GM19468 (cell line): ENCODE results near the gene MAGEF1.

Experiments used
- ATAC-seq: cut with Tn5 transposase; IDR thresholded peaks from one replicate; pipeline ENCODE4 v1.9.1; 2021; ENCODE audit warnings: mild to moderate bottlenecking, moderate library complexity, moderate number of reproducible peaks; ENCODE audit not compliant: unreplicated experiment; ENCODE audit errors: extremely low read depth

The MAGEF1 gene

DNA sequence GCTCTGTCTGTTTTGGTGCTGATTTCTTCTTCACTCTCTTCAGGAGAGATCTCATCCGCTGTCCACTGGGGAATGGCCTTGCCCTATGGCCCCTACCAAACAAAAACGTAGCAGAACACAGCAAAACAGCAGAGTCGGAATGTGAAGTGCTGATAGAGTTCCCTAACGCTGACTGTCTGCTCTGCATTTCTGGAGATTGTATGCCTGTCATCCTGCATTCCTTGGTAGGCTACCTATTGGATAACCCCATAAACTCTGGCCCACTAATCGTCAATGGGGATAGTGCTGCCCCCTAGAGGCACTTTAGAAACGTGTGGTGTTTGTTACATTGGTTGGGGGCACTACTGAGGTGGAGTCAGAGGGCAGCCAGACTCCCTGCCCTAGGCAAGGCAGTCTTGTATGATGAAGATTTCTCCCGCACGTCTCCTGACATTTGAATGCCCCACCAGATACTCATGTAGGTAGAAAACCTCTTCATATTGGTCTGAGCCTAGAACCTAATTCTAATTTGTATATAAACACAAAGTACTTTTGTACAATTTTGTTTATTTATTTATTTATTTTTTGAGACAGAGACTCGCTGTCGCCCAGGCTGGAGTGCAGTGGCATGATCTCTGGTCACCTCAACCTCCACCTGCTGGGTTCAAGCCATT, 15.6 kb upstream of the MAGEF1 start:
- ATAC-seq: no peak

DNA sequence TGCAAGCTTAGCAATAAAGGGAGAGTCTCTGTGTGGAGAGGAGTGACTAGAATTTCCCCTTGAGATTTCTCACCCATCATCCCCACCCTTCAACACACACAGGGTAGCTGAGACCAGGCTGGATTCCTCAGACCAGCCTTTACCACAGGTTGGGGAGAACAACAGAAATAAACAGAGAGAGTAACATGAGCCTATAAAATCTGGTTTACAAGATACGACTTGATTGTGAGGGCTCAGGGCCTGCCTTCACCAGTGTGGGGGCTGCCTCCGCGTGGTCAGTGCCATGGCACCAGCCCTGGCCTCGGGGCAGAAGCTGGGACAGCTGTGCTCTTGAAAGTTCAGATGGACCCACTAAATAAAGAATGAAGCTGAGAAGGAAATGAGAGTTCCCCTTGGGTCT, 14.6 kb upstream of the MAGEF1 start:
- no peak for ATAC-seq

DNA sequence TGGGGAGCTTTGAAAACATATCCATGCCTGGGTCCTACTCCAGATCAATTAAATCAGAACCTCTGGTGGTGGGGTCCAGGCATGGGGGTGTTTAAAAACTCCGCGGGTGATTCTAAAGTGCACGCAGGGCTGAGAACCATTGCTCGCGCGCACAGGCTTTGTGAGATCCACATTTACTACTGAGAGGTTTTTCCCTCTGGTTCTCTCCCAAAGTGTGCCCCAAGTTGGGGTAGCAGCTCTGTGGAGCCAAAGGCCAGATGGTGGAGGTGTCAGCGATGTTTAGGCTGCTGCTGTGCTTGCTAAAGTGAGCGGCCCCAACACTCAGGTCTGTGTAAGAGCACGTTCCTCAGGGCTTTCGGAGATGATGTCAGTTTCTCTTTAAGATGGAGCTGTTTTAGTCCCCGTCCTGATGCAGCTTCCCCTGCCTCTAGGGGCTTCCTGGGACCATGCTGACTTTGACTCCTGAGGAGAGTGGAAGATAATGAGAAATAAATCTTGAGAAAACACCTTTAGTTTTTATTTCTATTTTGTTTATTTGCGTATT, 13.4 kb upstream of the MAGEF1 start:
- ATAC-seq: no peak

DNA sequence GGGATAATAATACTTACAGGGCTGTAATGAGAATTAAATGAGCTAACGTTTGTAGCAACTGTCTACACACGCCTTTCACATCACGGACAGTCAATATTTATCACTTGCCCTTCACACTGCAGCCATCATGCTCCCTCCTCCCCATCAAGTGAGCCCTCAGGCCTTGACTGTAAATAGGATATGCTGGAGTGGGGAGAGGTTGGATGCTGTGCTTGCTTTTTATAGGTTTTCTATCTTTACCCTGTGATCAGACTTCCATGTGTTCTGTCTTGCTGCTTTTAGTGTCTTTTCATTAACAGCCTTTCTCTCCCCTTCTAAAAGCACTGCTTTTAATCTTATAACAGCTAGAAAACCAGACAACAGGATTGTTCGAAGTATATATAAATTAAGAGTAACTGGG, 12.8 kb upstream of the MAGEF1 start:
- ATAC-seq: no peak

DNA sequence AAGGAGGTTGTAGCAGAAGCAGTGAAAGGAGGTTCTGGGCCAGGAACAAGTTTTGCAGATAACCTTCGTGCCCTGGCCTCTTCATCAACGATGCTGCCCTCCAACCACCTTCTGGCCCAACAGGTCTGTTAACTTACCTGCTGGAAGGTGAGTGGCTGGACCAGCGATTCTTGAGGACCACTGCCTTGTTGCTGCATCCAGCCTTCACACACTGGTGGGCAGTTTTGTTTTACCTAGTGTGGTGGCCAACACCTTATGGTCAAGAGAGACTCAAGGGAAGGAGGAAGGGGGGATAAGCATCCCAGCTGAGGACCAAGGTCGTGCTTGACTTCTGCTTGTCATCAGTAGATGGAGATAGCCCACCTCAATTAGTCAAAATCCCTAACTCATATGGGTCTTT, 7.8 kb upstream of the MAGEF1 start:
- no peak for ATAC-seq

DNA sequence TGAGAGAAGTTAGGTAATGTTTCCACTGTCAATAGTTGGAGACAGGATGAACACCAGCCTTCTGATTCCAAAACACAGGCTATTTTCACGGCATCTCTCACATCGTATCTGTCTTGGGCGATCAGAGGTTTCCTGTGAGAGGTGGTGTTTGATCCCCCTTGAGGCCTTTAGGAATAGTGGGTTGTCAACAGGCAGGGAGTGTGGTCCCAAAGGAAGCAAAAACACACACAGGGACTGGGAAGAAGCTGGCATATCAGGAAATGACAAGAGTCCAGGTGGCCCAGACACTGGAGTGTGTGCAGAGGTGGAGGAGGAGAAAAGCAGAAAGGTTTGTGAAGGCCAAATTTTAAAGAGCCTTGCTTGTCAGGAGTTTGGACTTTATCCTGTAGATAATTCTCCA, 6.6 kb upstream of the MAGEF1 start:
- no peak for ATAC-seq

DNA sequence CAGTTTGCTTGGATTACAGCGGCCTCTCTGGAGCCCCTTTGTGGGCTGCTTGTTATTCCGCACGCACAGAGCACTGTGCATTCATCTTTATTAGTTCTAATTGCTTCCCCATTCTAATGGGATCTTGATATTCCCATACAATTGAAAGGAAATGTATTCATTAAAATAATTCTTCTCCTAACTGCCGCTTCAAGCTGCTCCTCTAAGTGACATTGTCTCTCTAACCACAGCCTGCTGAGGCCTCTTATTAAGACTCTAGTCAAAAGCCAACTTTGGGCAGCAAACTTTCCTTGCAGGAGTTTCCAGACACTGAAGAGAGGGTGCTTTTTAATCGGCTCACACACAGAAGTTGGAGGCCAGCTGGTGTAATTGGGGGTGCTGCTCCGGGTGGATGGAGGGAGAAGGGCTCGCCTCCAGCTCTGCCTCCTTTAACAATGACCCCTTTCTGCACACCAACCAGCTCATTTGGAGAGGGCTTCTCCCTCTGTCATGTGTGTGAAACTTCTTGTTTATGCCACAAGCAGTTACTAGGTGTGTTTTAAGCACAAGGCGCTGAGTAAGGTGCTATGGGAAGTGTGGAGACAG, 5.6 kb upstream of the MAGEF1 start:
- ATAC-seq: no peak

DNA sequence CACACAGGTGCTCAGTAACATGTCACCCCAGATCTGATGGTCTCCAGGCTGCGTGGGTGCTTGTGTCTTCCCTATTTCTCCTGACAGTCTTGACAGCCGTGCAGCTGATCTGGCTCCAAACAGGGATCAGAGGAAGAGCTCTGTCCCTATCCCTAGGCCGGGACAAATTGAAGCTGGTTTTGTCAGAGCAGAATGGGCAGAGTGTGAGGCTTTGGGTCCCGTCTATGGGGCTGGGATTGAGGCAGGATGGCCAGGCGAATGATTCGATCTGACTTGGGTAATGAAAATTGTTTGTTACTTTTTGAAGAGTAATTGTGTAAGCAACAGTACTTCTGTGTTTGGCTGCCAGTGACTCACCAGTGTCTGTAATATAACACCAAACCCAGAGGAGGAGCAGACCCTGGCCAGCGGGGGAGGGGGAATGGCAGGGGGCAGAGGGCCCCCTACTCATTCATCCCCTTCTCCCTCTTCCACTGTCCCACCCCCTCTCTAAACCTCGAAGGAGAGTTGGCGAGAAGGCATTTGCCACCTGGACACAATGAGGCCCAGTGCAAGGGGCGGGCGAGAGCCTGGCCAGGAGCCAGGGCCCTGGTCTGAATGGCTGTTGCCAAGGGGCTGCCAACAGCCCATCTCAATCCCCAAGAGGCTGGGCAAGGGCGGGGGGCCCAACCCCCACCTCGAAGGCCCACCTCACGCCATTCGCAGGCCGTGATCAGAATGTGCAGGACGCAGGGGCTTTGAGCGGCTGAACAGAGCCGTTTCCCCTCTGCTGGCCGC, 4.9 kb upstream of the MAGEF1 start:
- ATAC-seq: no peak

DNA sequence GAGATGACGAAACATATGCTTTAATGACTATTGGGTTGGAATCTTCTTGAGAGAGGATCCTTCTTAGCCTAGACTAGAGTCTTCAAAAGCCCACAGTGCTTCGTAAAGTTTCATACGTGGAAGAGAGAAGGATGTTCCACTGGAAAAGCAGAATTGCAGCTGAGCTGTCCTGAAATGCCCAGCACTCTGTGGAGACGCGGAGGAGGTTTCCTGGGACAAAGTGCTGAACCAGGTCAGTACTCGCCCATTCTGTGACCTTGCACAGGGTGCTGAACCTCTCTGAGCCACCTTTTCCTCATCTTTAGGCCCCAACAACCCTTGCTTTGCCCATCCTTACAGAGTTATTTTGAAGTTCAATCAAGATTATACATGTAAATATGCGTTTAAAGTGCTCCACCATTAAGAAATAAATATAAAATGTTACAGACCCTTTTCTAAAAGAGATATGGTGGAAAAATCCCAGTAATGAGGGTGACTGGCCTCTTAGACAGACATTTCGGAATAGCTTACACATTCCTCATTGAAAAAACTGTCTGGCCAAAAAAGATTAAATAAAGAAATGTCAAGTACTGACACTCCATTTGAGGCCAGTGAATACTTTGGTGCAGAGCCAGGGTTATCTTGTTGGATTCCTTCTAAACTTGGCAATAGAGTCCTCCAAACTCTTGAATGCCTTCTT, 4.2 kb upstream of the MAGEF1 start:
- ATAC-seq: no peak

DNA sequence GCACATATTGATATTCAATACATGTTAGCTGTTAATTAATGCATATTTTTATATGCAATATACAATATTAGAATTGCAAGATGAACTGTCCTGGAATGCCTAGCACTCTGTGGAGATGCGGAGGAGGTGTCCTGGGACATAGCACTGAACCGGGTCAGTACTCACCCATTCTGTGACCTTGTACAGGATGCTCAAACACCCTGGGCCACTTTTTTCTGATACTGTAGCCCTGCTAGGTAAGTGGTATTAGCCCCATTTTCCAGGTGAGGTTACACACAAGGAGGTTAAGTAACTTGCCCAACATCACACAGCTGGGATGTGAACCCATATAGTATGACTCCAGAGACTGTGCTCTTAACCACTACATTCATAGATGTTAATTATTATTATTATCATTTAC, 1.7 kb upstream of the MAGEF1 start:
- no peak for ATAC-seq

DNA sequence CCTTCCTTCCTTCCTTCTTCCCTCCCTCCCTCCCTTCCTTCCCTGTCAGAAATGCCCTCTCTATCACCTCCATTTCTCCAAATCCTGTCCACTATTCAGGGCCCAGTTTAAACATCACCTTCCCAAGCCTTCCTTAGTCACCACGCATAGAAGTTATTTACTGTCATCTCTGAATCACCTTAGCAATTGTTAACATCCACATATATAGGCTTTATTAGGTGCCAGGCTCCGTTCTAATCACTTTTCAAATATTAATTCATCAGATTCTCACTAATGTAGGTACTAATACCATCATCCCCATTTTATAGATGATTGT, 1.1 kb upstream of the MAGEF1 start:
- ATAC-seq: no peak

DNA sequence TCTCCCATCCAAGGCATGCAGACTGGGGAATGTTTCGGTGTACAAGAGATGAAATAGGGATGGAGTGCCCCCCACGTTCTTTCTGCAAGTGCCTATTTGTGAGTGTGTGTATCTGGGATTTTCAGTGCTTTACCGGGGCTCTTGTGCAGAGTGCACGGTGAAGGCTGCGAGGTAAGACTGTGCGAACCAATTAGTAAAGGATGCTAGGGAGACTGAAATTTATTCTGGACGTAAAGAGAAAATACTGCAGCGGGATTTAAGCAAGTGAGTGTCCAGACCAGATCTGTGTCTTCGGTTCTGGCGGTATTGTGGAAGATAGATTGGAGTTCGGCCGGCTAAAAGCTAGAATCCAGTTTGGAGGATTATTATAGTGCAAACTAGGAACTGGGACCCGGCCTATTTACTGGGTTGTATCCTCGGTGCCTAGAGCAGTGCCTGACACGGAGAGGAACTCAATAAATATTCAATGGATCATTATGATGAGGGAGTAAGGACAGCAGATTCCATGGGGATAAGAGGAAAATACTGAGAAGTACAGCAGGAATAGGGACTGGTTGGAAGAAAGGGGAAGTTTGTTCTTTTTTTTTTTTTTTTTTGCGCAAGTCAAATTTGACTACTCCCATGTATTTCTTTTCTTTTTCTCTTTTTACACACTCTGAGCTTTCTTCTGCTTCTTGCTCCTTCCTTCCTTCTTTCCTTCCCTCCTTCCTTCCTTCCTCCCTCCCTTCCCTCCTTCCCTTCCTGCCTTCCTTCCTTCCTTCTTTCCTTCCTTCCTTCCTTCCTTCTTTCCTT, 580 bp upstream of the MAGEF1 start:
- no peak for ATAC-seq

DNA sequence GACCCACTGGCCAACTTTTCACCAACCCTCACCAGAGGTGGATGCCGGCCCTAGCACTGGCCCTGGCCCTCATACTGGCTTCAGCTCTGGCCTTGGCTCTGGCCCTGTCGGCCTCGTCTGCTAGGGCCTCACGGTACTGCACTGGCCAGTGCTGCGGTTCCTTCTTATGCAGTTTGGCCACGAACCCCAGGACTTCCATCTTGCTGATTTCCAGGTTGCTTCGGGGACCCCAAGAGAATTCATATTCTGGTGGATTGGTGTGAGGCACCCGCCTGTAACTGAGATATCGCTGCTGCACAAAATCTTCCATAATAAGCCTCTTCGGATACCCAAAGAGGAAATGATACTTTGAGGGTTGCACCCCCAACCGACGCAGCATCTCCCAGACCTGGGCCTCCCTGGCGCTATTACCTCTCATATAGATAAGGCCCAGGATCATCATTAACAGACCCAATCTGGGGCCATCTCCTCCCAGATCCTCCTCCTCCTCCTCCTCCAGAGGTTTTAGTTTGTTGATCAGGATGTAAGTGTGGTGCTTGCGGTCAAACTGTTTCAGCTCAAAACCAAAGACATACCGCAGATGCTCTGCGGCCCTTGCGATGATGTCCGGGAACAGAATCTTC, 883 bp downstream of the MAGEF1 start:
- ATAC-seq: no peak

DNA sequence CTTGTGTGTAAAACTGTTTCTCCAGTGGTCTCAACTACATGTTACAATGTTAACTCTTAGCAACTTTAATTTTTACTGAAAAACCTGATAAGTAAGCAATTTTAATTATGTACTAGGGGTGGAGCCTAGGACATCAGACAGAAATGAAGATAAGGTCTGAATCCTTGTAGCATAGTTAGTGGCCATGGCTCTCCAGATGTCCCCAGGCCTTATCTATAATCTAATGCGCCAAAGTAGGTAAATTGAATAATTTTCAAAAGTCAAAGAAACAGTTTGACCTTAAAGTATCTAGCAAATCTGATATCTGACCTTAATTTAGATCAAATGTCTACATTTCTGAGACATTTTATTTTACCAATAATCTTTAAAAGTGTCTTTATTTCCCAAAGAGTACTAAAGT, 8.2 kb downstream of the MAGEF1 start:
- ATAC-seq: no peak

DNA sequence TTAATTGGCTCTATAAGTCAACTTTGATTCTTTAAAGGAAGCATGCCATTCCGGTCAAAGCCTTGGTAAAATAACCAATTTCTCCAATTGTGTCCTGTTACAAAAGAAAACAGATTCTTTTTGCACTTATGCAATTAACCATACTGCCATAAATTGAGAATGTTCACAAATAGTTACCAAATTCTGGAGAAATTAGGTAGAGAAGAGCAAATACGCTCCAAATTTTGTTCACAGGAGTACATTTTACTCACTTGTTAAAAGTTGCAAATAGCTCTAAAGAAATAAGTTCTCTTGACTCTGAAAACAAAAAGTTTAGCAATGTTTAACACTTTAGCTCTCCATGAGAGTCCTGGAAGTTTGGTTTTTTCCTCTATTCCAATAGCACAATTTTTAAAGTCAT, 11.1 kb downstream of the MAGEF1 start:
- no peak for ATAC-seq

DNA sequence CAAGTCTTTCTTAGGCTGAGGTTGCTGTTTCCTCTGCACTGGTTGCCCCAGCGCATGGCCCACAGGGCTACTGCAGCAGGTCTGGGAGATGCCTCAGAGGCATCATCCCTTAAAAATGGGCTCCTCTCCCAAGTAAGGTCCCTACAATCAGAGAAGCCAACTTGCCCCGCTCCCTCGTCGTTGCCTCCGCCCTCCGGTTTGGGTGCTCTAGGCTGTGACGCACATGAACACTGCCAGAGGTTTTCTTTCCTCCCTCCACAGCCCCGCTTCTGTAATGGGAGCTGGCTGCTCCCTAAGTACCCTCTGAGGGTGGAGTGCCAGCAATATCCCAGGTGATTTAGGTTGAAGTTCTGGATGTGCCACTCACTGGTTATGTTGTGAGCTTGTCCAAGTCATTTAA, 14.0 kb downstream of the MAGEF1 start:
- ATAC-seq: no peak

DNA sequence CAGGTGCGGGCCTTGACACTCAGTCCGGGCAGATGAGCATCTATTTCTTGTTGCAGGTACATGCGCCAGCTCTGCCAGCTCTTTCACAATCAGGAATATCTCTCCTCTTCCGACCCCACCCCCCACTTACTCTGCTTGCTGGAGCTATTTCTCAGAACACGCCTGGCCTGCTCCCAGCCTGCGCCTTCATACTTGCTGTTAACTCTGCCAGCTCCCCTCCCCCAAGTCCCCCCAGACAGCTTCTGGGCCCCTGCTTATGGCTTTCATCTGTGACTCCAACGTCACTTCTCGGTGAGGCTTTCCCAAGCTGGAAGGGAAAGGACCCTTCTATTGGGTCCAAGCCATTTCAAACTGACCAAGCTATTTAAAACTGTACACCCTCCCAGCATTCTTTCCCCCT, 15.2 kb downstream of the MAGEF1 start:
- no peak for ATAC-seq

DNA sequence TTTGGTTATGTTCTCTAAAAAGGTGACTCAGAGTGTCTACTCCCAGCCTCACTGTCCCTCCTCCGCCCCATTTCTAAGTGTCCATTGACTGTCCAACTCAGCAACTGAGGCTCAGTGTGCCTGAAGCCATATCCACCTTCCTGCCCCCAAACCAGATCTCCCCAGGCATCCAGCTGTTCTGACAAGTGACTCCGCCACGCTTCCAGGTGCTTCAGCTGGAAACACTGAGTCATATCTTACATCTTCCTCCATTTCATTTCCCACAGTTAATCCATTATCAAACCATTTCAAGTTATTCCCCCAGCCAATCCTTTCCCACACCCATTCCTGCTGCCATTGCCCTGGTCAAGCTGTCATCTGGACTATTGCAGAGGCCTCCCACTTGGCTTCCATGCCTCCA, 17.1 kb downstream of the MAGEF1 start:
- ATAC-seq: no peak

DNA sequence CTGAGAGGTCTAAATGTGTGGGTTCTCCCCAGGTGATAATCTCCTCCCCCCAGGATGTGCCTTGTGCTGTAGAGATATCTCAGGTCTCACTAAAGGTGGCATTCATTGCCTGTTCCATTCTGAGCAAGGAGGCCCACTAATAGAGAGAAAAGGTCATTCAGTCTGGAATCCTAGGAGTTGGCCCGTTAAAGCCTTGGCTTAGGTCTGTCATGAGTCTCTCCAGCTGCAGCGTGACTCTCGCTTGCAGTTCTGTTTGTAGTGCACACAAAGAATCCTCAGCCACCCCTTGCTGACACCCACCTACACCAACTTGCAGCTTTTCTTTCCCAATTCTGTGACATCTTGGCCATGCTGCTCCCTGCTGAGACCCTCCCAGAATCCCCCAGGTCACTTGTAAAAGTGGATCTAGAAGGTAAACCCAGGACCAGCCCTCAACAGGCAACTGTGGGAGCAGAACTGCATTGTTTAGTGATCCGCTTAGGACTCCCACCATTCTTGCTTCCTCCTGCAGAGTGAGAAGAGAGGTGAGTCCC, 17.7 kb downstream of the MAGEF1 start:
- no peak for ATAC-seq
